ENCODE results near the gene PPP2R2D. TPM values are rescaled to one million over a fixed set of nuclear protein-coding genes. Genes with fewer than 3 reads are reported as not detected.

The PPP2R2D gene
- total RNA-seq, 1 experiment from 2014 or later, result 35.1 TPM

GRCh38 chr10:131997366-131998049, 96.7 kb downstream of the PPP2R2D start:
- no peak overlapping the region for H2BK12ac ChIP-seq (ENCODE audit: insufficient read length, low read depth, low read length)
- no peak overlapping the region for H4K8ac ChIP-seq (replicated peaks; ENCODE audit: insufficient read length, low read depth, low read length)
- peaks cover 10% of the 10 kb centered on the region for H3K4me1 ChIP-seq (ENCODE audit: insufficient read depth, low read length)
- Mint-ChIP-seq H3K27ac (peak overlapping the region; percentile 59 to 85 (median 75)), H3K4me1 (peaks cover 49 to 59% of the 10 kb centered on the region in 2 experiments), H3K27me3 (ENCODE audit: low read depth) (peaks cover 5% of the 10 kb centered on the region), H3K9me3 (no peaks in the 10 kb centered on the region), H3K36me3 (ENCODE audit: insufficient read depth in 1 of 3, low read depth in 3 of 3) (no peaks in the 10 kb centered on the region), H3K4me3 (peak overlapping the region in 1 of 2 experiments; percentile 13; a peak in 2 of 5 replicates)
- peak overlapping the region; percentile 13 for H3K27ac ChIP-seq (ENCODE audit: insufficient read length, low read depth, low read length)
- H3K9ac ChIP-seq (ENCODE audit: extremely low read depth, insufficient read length, low read length), result no peak overlapping the region
- H3T11ph ChIP-seq (ENCODE audit: low read length), result no peak overlapping the region
- WGBS (ENCODE audit: extremely low coverage, insufficient read length, low lambda C conversion rate), result no CpG with 5 or more reads among the region's 13 CpGs
- DNase-seq, result peak; percentile 58
- H3K18ac ChIP-seq (ENCODE audit: insufficient read length, low read depth, low read length), result no peak overlapping the region
- H2BK5ac ChIP-seq (ENCODE audit: insufficient read length, low read length), result no peak overlapping the region
- no peak overlapping the region for H2BK120ac ChIP-seq (ENCODE audit: low read depth, low read length, poor library complexity, severe bottlenecking)
- no peak overlapping the region for H2BK20ac ChIP-seq (ENCODE audit: low read depth, low read length, poor library complexity, severe bottlenecking)
- no peak overlapping the region for H4K91ac ChIP-seq (ENCODE audit: insufficient read length, low read depth, low read length)
- no peaks in the 10 kb centered on the region for H3K79me2 ChIP-seq (ENCODE audit: insufficient read depth, low read length)
- H3K4ac ChIP-seq (ENCODE audit: low read depth, low read length), result no peak overlapping the region
- H3K4me2 ChIP-seq (ENCODE audit: insufficient read depth, insufficient read length, low read length), result peak overlapping the region; percentile 15
- no peaks in the 10 kb centered on the region for H3K27me3 ChIP-seq (ENCODE audit: insufficient read depth, low read length)
- no peak overlapping the region for H2AK5ac ChIP-seq (ENCODE audit: insufficient read length, low read length)
- H3K14ac ChIP-seq (ENCODE audit: insufficient read depth, low read length), result no peak overlapping the region
- H3K23ac ChIP-seq (ENCODE audit: insufficient read length, low read depth, low read length), result no peak overlapping the region
- no peak overlapping the region for H4K5ac ChIP-seq (ENCODE audit: insufficient read length, low read depth, low read length)
- H3K56ac ChIP-seq (ENCODE audit: insufficient read length, low read depth, low read length), result no peak overlapping the region
- H3K9me3 ChIP-seq (ENCODE audit: control insufficient read depth, low read depth, low read length), result no peaks in the 10 kb centered on the region
- H3K23me2 ChIP-seq (ENCODE audit: insufficient read length, low read depth, low read length, poor library complexity, severe bottlenecking), result no peaks in the 10 kb centered on the region
- no peaks in the 10 kb centered on the region for H4K20me1 ChIP-seq (ENCODE audit: control insufficient read depth, insufficient read depth, insufficient read length)
- H2BK15ac ChIP-seq (ENCODE audit: low read depth, low read length), result no peak overlapping the region
- no peak overlapping the region for H2AFZ ChIP-seq (ENCODE audit: low read length)
- H3K79me1 ChIP-seq (ENCODE audit: insufficient read depth, low read depth, low read length, poor library complexity, severe bottlenecking), result no peaks in the 10 kb centered on the region
- no peak for TF ChIP-seq CTCF (conservative IDR thresholded peaks at IDR 0.05)
